Adipocyte (in vitro differentiated cells): Measurements from ENCODE around the gene ARHGEF19.

ENCODE experiments used
- DNase-seq: peaks from one replicate; pipeline ENCODE4 v3.0.0-alpha.2; 2015; ENCODE audit warnings: low read depth
- H3K27me3 ChIP-seq: replicated peaks from 2 replicates; pipeline ENCODE4 v1.7.0; 2013; ENCODE audit warnings: mild to moderate bottlenecking, low read length, moderate library complexity; ENCODE audit not compliant: control insufficient read depth, insufficient read depth
- H3K36me3 ChIP-seq: 2 replicates; pipeline ENCODE4 v1.7.0; 2013; ENCODE audit warnings: low read length, mild to moderate bottlenecking, moderate library complexity; ENCODE audit not compliant: control insufficient read depth, insufficient read depth, severe bottlenecking
- H3K4me1 ChIP-seq: 2 replicates; pipeline ENCODE4 v1.7.0; 2013; ENCODE audit warnings: mild to moderate bottlenecking, low read length, moderate library complexity; ENCODE audit not compliant: control insufficient read depth, insufficient read depth
- H3K4me3 ChIP-seq: 2 replicates; pipeline ENCODE4 v1.7.0; 2013; ENCODE audit warnings: mild to moderate bottlenecking, low read length, moderate library complexity
- H3K9ac ChIP-seq: 2 replicates; pipeline ENCODE4 v1.7.0; 2013; ENCODE audit warnings: mild to moderate bottlenecking, low read length, moderate library complexity
- H3K9me3 ChIP-seq: 2 replicates; pipeline ENCODE4 v1.7.0; 2013; ENCODE audit warnings: mild to moderate bottlenecking, low read length, moderate library complexity; ENCODE audit not compliant: control insufficient read depth

The ARHGEF19 gene

GRCh38 chr1:16156848-16157495 is 55.5 kb downstream of the ARHGEF19 start:
- no peaks in the 10 kb centered on the region for H3K36me3 ChIP-seq
- no peaks in the 10 kb centered on the region for H3K9me3 ChIP-seq
- peaks cover 25% of the 10 kb centered on the region for H3K4me1 ChIP-seq
- no peak overlapping the region for H3K4me3 ChIP-seq
- H3K9ac ChIP-seq: no peak overlapping the region
- H3K27me3 ChIP-seq: no peaks in the 10 kb centered on the region
- no peak for DNase-seq

GRCh38 chr1:16155537-16156410 is 56.7 kb downstream of the ARHGEF19 start, which contains the start of gene EPHA2:
Gene EPHA2, minus strand, starts transcription at chr1:16156069. Its CDS starts 137 bp downstream, at chr1:16155932.
- no peaks in the 10 kb centered on the region for H3K9me3 ChIP-seq
- peak within 1 kb of the TSS; percentile 77 for H3K4me3 ChIP-seq
- peaks cover 32% of the 10 kb centered on the region for H3K4me1 ChIP-seq
- H3K27me3 ChIP-seq: no peaks in the 10 kb centered on the region
- peak within 1 kb of the TSS; percentile 74 for H3K9ac ChIP-seq
- DNase-seq: peak; percentile 94
- H3K36me3 ChIP-seq: no peaks in the 10 kb centered on the region

- H3K27me3 ChIP-seq: no peaks in the 10 kb centered on the region
- DNase-seq: peak; percentile 28
- no peaks in the 10 kb centered on the region for H3K9me3 ChIP-seq
- peak overlapping the region; percentile 29 for H3K9ac ChIP-seq
- H3K4me1 ChIP-seq: peaks cover 32% of the 10 kb centered on the region
- peak overlapping the region; percentile 77 for H3K4me3 ChIP-seq
- no peaks in the 10 kb centered on the region for H3K36me3 ChIP-seq
Measured at GRCh38 chr1:16153999-16154673, 58.3 kb downstream of the ARHGEF19 start.

GRCh38 chr1:16153096-16153998 is 59.1 kb downstream of the ARHGEF19 start:
- no peaks in the 10 kb centered on the region for H3K9me3 ChIP-seq
- H3K9ac ChIP-seq: no peak overlapping the region
- H3K36me3 ChIP-seq: no peaks in the 10 kb centered on the region
- H3K27me3 ChIP-seq: no peaks in the 10 kb centered on the region
- peaks cover 32% of the 10 kb centered on the region for H3K4me1 ChIP-seq
- H3K4me3 ChIP-seq: no peak overlapping the region
- DNase-seq: peak; percentile 54

GRCh38 chr1:16152481-16153087 is 59.9 kb downstream of the ARHGEF19 start:
- H3K4me1 ChIP-seq: peaks cover 32% of the 10 kb centered on the region
- no peaks in the 10 kb centered on the region for H3K36me3 ChIP-seq
- no peaks in the 10 kb centered on the region for H3K9me3 ChIP-seq
- H3K27me3 ChIP-seq: no peaks in the 10 kb centered on the region
- no peak overlapping the region for H3K9ac ChIP-seq
- H3K4me3 ChIP-seq: no peak overlapping the region
- DNase-seq: peak; percentile 70

- DNase-seq: peak; percentile 22
- no peaks in the 10 kb centered on the region for H3K27me3 ChIP-seq
- no peak overlapping the region for H3K4me3 ChIP-seq
- H3K9ac ChIP-seq: no peak overlapping the region
- H3K9me3 ChIP-seq: no peaks in the 10 kb centered on the region
- H3K36me3 ChIP-seq: no peaks in the 10 kb centered on the region
- peaks cover 36% of the 10 kb centered on the region for H3K4me1 ChIP-seq
Measured at GRCh38 chr1:16151995-16152384, 60.5 kb downstream of the ARHGEF19 start.

GRCh38 chr1:16151196-16151994 is 61.1 kb downstream of the ARHGEF19 start:
- Histone ChIP-seq H3K27me3 (no peaks in the 10 kb centered on the region), H3K36me3 (no peaks in the 10 kb centered on the region), H3K9ac (peak overlapping the region; percentile 19), H3K9me3 (no peaks in the 10 kb centered on the region), H3K4me3 (no peak overlapping the region), H3K4me1 (peaks cover 42% of the 10 kb centered on the region)
- peak; percentile 77 for DNase-seq

GRCh38 chr1:16150508-16150907 is 61.9 kb downstream of the ARHGEF19 start:
- H3K9ac ChIP-seq: peak overlapping the region; percentile 19
- DNase-seq: no peak
- H3K27me3 ChIP-seq: no peaks in the 10 kb centered on the region
- no peak overlapping the region for H3K4me3 ChIP-seq
- H3K9me3 ChIP-seq: no peaks in the 10 kb centered on the region
- H3K36me3 ChIP-seq: no peaks in the 10 kb centered on the region
- peaks cover 47% of the 10 kb centered on the region for H3K4me1 ChIP-seq

GRCh38 chr1:16149702-16150488 is 62.6 kb downstream of the ARHGEF19 start:
- Histone ChIP-seq H3K9ac (peak overlapping the region; percentile 19), H3K9me3 (no peaks in the 10 kb centered on the region), H3K4me1 (peaks cover 47% of the 10 kb centered on the region), H3K4me3 (no peak overlapping the region), H3K36me3 (no peaks in the 10 kb centered on the region), H3K27me3 (no peaks in the 10 kb centered on the region)
- DNase-seq: no peak
